HCT116 (cell line): ENCODE data around the gene UBAC2. TPM values are rescaled to one million over a fixed set of nuclear protein-coding genes. Genes with fewer than 3 reads are reported as not detected.

Experiments used
- ATAC-seq: fragments of 200-7000 bp; cut with Tn5 transposase; 2 replicates; pipeline ENCODE4 v1.9.1; 2020; ENCODE audit warnings: mild to moderate bottlenecking, moderate library complexity
- BruUV-seq: library from RNA; stranded (reverse); fragments of 400-500 nt; replicated peaks from 2 replicates; lab custom pipeline; 2021; lab: Mats Ljungman, UMichigan
- CTCF ChIA-PET: fragments of 300-600 bp; sonication (Branson Sonifier 250); formaldehyde crosslinking; loops from one replicate; lab custom pipeline; 2021; ENCODE audit warnings: antibody characterized with exemption; lab: Charles Lee
- POLR2A ChIA-PET: fragments of 300-600, 350-600 bp; sonication (Branson Sonifier 250); formaldehyde crosslinking; loops from one replicate; lab custom pipeline; 2021; ENCODE audit warnings: antibody characterized with exemption; lab: Charles Lee
- RAD21 ChIA-PET, 2 experiments: fragments of 300-600 bp; sonication (Branson Sonifier 250); formaldehyde crosslinking; loops; one replicate each; lab custom pipeline; 2023; ENCODE audit warnings: low total read pairs in 2 of 2; ENCODE audit not compliant: uncharacterized antibody in 2 of 2, unreplicated experiment in 2 of 2, low non-redundant PET in 1 of 2; lab: Charles Lee
- DNase-seq: peaks from one replicate; pipeline ENCODE4 v3.0.0-alpha.2; 2010; ENCODE audit warnings: low read depth, low spot score
- H2AFZ ChIP-seq: fragments of 200-600 bp; shearing (Covaris generic), sonication (generic); 2 replicates; pipeline ENCODE4 v1.6.1; 2017; ENCODE audit warnings: low read depth, mixed run types, mixed read lengths, antibody characterized with exemption, low read length; ENCODE audit not compliant: poor library complexity, severe bottlenecking
- H3K27ac ChIP-seq: 2 replicates; pipeline ENCODE4 v1.5.1; 2012; ENCODE audit warnings: low read depth, low read length
- H3K27me3 ChIP-seq: fragments of 200-600 bp; sonication (generic); 2 replicates; pipeline ENCODE4 v1.6.1; 2016; ENCODE audit warnings: mixed run types, low read length, mixed read lengths; ENCODE audit not compliant: insufficient read depth
- H3K36me3 ChIP-seq, 2 experiments: fragments of 200-500 bp in 1 of 2; fragments of 200-600 bp in 1 of 2; sonication (Bioruptor generic) in 1 of 2; sonication (generic) in 1 of 2; 2 replicates each; pipeline versions ENCODE4 v1.5.1 to v1.6.1; 2014 to 2016; ENCODE audit warnings: low read length in 2 of 2, inconsistent platforms in 1 of 2, mixed read lengths in 1 of 2, mixed run types in 1 of 2; ENCODE audit not compliant: insufficient read depth in 2 of 2, control insufficient read depth in 1 of 2
- H3K4me1 ChIP-seq, 2 experiments: fragments of 200-600 bp in 1 of 2; sonication (generic) in 1 of 2; 2 replicates each; pipeline versions ENCODE4 v1.5.1 to v1.6.1; 2012 to 2017; ENCODE audit warnings: low read length in 2 of 2, inconsistent platforms in 1 of 2, mild to moderate bottlenecking in 1 of 2, mixed read lengths in 1 of 2, mixed run types in 1 of 2, moderate library complexity in 1 of 2; ENCODE audit not compliant: insufficient read depth in 2 of 2, control insufficient read depth in 1 of 2
- H3K4me2 ChIP-seq: fragments of 200-600 bp; sonication (generic); 2 replicates; pipeline ENCODE4 v1.6.1; 2017; ENCODE audit warnings: mixed run types, low read length, mixed read lengths
- H3K4me3 ChIP-seq, 2 experiments: fragments of 200-600 bp in 1 of 2; sonication (generic) in 1 of 2; replicated peaks in 1 of 2; 2 replicates each; pipeline ENCODE4 v1.5.1; 2011 to 2016; ENCODE audit warnings: low read length in 2 of 2, control low read depth in 1 of 2, low read depth in 1 of 2, mild to moderate bottlenecking in 1 of 2, mixed read lengths in 1 of 2, mixed run types in 1 of 2
- H3K79me2 ChIP-seq: fragments of 200-600 bp; sonication (generic); 2 replicates; pipeline ENCODE4 v1.6.1; 2017; ENCODE audit warnings: mild to moderate bottlenecking, mixed run types, low read length, moderate library complexity, mixed read lengths; ENCODE audit not compliant: insufficient read depth
- H3K9ac ChIP-seq: fragments of 200-600 bp; sonication (generic); 2 replicates; pipeline ENCODE4 v1.6.1; 2016; ENCODE audit warnings: low read length, mixed read lengths
- H3K9me2 ChIP-seq: fragments of 200-600 bp; sonication (generic), shearing (Covaris generic); 2 replicates; pipeline ENCODE4 v1.6.1; 2017; ENCODE audit warnings: mixed run types, mild to moderate bottlenecking, moderate library complexity; ENCODE audit not compliant: insufficient read depth
- H3K9me3 ChIP-seq, 2 experiments: fragments of 200-500 bp in 1 of 2; fragments of 200-600 bp in 1 of 2; sonication (Bioruptor generic) in 1 of 2; sonication (generic) in 1 of 2; 2 replicates each; pipeline ENCODE4 v1.6.1; 2014 to 2017; ENCODE audit warnings: low read length in 2 of 2, mixed read lengths in 2 of 2, inconsistent platforms in 1 of 2, low read depth in 1 of 2, mild to moderate bottlenecking in 1 of 2, mixed run types in 1 of 2, moderate library complexity in 1 of 2; ENCODE audit not compliant: control insufficient read depth in 1 of 2, insufficient read depth in 1 of 2
- H4K20me1 ChIP-seq: fragments of 200-600 bp; sonication (generic), shearing (Covaris generic); 2 replicates; pipeline ENCODE4 v1.6.1; 2017; ENCODE audit warnings: mixed run types, mild to moderate bottlenecking, moderate library complexity; ENCODE audit not compliant: insufficient read depth
- CBX3 ChIP-seq: IDR thresholded peaks from 2 replicates; pipeline ENCODE4 v1.6.1; 2012; ENCODE audit warnings: low read depth
- CEBPB ChIP-seq: IDR thresholded peaks from 2 replicates; pipeline ENCODE4 v1.6.1; 2012; ENCODE audit warnings: low read depth
- CTCF ChIP-seq, 3 experiments: fragments of 200-600 bp in 1 of 3; sonication (generic) in 1 of 3; IDR thresholded peaks in 2 of 3; conservative IDR thresholded peaks in 1 of 3; 2 replicates each; pipeline ENCODE4 v1.5.1; 2012 to 2017; ENCODE audit warnings: low read depth in 2 of 3, low read length in 2 of 3, antibody characterized with exemption in 1 of 3, borderline replicate concordance in 1 of 3, control low read depth in 1 of 3, mild to moderate bottlenecking in 1 of 3, mixed read lengths in 1 of 3, mixed run types in 1 of 3, moderate library complexity in 1 of 3; ENCODE audit not compliant: insufficient read depth in 1 of 3
- EGR1 ChIP-seq: IDR thresholded peaks from 2 replicates; pipeline ENCODE4 v1.6.1; 2012; ENCODE audit warnings: low read depth
- ELF1 ChIP-seq: IDR thresholded peaks from 2 replicates; pipeline ENCODE4 v1.6.1; 2012; ENCODE audit warnings: low read depth, borderline replicate concordance
- EZH2 ChIP-seq: fragments of 200-600 bp; sonication (generic); IDR thresholded peaks from 2 replicates; pipeline ENCODE4 v1.6.1; 2017; ENCODE audit warnings: antibody characterized with exemption, mixed run types
- EZH2phosphoT487 ChIP-seq: fragments of 200-600 bp; IDR thresholded peaks from 2 replicates; pipeline ENCODE4 v1.6.1; 2018; ENCODE audit warnings: antibody characterized with exemption, borderline replicate concordance
- FOSL1 ChIP-seq: IDR thresholded peaks from 2 replicates; pipeline ENCODE4 v1.6.1; 2012; ENCODE audit warnings: low read depth
- JUND ChIP-seq: IDR thresholded peaks from 2 replicates; pipeline ENCODE4 v1.6.1; 2012
- MAX ChIP-seq: IDR thresholded peaks from 2 replicates; pipeline ENCODE4 v1.6.1; 2012
- POLR2A ChIP-seq: IDR thresholded peaks from 2 replicates; pipeline ENCODE4 v1.7.0; 2011; ENCODE audit warnings: borderline replicate concordance; ENCODE audit not compliant: insufficient read depth, insufficient read length; ENCODE audit errors: extremely low read depth
- POLR2AphosphoS5 ChIP-seq: IDR thresholded peaks from 2 replicates; pipeline ENCODE4 v1.6.1; 2011; ENCODE audit warnings: mild to moderate bottlenecking, low read depth, low read length, moderate library complexity
- RAD21 ChIP-seq: IDR thresholded peaks from 2 replicates; pipeline ENCODE4 v1.6.1; 2012; ENCODE audit warnings: low read depth, mild to moderate bottlenecking
- REST ChIP-seq: IDR thresholded peaks from 2 replicates; pipeline ENCODE4 v1.6.1; 2012; ENCODE audit warnings: low read depth
- SIN3A ChIP-seq: IDR thresholded peaks from 2 replicates; pipeline ENCODE4 v1.6.1; 2012; ENCODE audit warnings: low read depth
- SP1 ChIP-seq: IDR thresholded peaks from 2 replicates; pipeline ENCODE4 v1.6.1; 2012; ENCODE audit warnings: low read depth
- SRF ChIP-seq: IDR thresholded peaks from 2 replicates; pipeline ENCODE4 v1.6.1; 2012; ENCODE audit warnings: low read depth
- TCF7L2 ChIP-seq: IDR thresholded peaks from 2 replicates; pipeline ENCODE4 v1.7.0; 2011; ENCODE audit warnings: borderline replicate concordance, inconsistent platforms; ENCODE audit not compliant: insufficient read depth, insufficient read length; ENCODE audit errors: extremely low read depth
- YY1 ChIP-seq: IDR thresholded peaks from 2 replicates; pipeline ENCODE4 v1.6.1; 2011; ENCODE audit warnings: low read length, low read depth, moderate library complexity, mild to moderate bottlenecking; ENCODE audit not compliant: insufficient replicate concordance; ENCODE audit errors: extremely low read depth
- ZBTB33 ChIP-seq: IDR thresholded peaks from 2 replicates; pipeline ENCODE4 v1.6.1; 2011; ENCODE audit warnings: mild to moderate bottlenecking, low read length, moderate library complexity; ENCODE audit not compliant: insufficient replicate concordance; ENCODE audit errors: extremely low read depth
- ZFX ChIP-seq: fragments of 450-650 bp; IDR thresholded peaks from 2 replicates; pipeline ENCODE4 v1.6.1; 2017
- ZNF274 ChIP-seq: fragments of 200-500 bp; sonication (Bioruptor generic); IDR thresholded peaks from 2 replicates; pipeline ENCODE4 v1.6.1; 2014; ENCODE audit warnings: mild to moderate bottlenecking, low read depth, low read length, inconsistent platforms
- intact Hi-C: fragments of 100-400 bp; cut with micrococcal nuclease; formaldehyde crosslinking; loops from 2 replicates; pipeline ENCODE4 v1.10.0; 2022
- total RNA-seq: library from RNA; stranded (reverse); gene quantifications from one replicate; pipeline ENCODE4 v1.2.1, GENCODE V29; 2021; ENCODE audit not compliant: unreplicated experiment

UBAC2 gene
- total RNA-seq, 1 experiment from 2014 or later: 67.4 TPM

DNA sequence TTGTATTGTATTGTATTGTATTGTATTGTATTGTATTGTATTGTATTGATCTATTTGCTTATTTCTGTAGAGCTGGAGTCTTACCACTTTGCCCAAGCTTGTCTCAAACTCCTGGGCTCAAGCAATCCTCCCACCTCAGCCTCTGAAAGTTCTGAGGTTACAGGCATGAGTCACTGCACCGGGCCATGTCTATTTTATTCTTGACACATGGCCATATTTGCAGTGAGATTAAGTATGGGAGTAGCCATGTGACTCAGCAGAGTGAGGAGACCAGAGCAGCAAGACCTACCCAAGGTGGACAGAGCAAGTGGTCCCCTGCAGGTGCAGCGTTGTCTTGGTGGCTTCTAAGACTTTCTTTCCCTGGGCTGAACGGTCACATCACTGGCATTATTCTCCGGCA, 49.1 kb upstream of the UBAC2 start:
- DNase-seq: peak; percentile 23
- no peaks in the 10 kb centered on the region for H3K9me2 ChIP-seq
- no peaks in the 10 kb centered on the region for H3K27me3 ChIP-seq
- ChIA-PET RAD21 (no interaction called here), CTCF (interaction anchor here (1.3 kb wide), 1 partner anchor 25 kb away, joined by 3 read pairs; no protein-coding TSS in a partner anchor), POLR2A (no interaction called here)
- BruUV-seq: no TSS peak
- H3K27ac ChIP-seq: peak overlapping the region; percentile 15; the same call in 1 of the 2 replicates
- no peak overlapping the region for H3K4me3 ChIP-seq
- H2AFZ ChIP-seq: peak overlapping the region; percentile 0
- no peaks in the 10 kb centered on the region for H3K36me3 ChIP-seq
- no peaks in the 10 kb centered on the region for H3K9me3 ChIP-seq
- ATAC-seq: peak; percentile 78
- peaks cover 5 to 42% of the 10 kb centered on the region in 2 experiments; a peak in 3 of 4 replicates for H3K4me1 ChIP-seq
- no peaks in the 10 kb centered on the region for H3K79me2 ChIP-seq
- intact Hi-C loops: no loop called here
- H3K4me2 ChIP-seq: peak overlapping the region; percentile 8
- H3K9ac ChIP-seq: no peak overlapping the region
- H4K20me1 ChIP-seq: no peaks in the 10 kb centered on the region
- TF ChIP-seq POLR2A: no peak
- TF ChIP-seq SP1: peak; percentile 17; the same call in 1 of the 2 replicates
- no peak for TF ChIP-seq EZH2
- TF ChIP-seq POLR2AphosphoS5: no peak
- TF ChIP-seq JUND: peak; percentile 46
- no peak for TF ChIP-seq RAD21
- TF ChIP-seq CTCF (IDR thresholded peaks at IDR 0.05 in 2 of 3, conservative IDR thresholded peaks at IDR 0.05 in 1 of 3; ENCODE audit: borderline replicate concordance in 1 of 3, insufficient read depth in 1 of 3, low read depth in 2 of 3, low read length in 2 of 3): no peak
- TF ChIP-seq YY1: no peak
- no peak for TF ChIP-seq ZBTB33
- no peak for TF ChIP-seq CEBPB
- peak; percentile 51; the same call in 1 of the 2 replicates for TF ChIP-seq FOSL1
- peak; percentile 49; the same call in 1 of the 2 replicates for TF ChIP-seq CBX3
- no peak for TF ChIP-seq ZNF274
- no peak for TF ChIP-seq REST
- TF ChIP-seq SRF: peak; percentile 72
- TF ChIP-seq EZH2phosphoT487: no peak
- TF ChIP-seq MAX: peak; percentile 78
- TF ChIP-seq SIN3A: no peak
- TF ChIP-seq TCF7L2: no peak
- no peak for TF ChIP-seq ZFX
- no peak for TF ChIP-seq ELF1
- no peak for TF ChIP-seq EGR1
